ENCODE results near the gene FMNL1. TPM values are rescaled to one million over a fixed set of nuclear protein-coding genes. Genes with fewer than 3 reads are reported as not detected.

FMNL1 gene
- total RNA-seq, 1 experiment from 2014 or later: 20.0 TPM

DNA sequence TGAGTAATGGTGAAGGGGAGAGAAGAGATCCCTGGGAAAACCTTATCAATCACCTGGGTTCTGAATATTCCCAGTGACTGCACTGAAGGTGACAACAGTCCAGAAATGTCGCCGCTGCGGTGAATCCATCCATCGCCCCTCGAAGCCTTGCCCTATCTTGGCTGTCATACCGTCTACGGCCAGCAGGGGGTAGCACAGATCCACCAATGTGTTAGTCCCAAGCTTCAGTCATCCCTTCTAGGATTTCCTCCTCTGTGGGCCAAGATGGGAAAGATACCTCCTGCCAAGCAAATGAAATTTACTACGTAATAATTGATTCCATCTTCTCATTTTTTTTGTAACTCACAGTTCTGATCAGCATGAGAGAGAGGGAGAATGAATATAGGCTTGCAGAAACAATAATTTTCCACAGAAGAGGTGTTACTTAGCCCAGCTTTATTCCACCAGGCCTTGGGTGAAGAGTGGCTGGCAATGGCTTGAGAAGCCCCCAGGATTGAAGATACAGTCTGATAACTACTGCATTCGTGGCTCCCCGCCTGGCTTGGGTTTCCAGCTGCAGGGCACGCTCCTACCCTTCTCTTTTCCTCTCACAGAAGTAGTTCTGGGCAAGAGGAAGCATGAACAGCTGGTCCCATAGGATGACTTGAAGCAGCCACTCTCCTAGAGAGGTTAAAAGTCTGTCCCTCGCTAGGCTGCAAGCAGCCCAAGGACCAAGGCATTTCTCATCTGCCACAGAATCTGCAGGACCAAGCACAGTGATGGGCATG lies 2.6 kb upstream of the FMNL1 start:
- in situ Hi-C loops (cut with HindIII; ENCODE audit: low pct_unique_long_range_greater_than_20kb, low sequenced_read_pairs): no loop called here
- DNase-seq (ENCODE audit: low read depth, low spot score) (no peak), ATAC-seq (peak; percentile 81)
- CTCF ChIA-PET: interaction anchor here (0.7 to 1.8 kb wide), 5 partner anchors 9 to 83 kb away, joined by 3 to 14 read pairs (median 4); partner anchors contain the start of gene ACBD4
- Histone ChIP-seq H3K4me1 (ENCODE audit: control insufficient read depth, insufficient read depth, low read length) (peaks cover 10% of the 10 kb centered on the region), H3K36me3 (ENCODE audit: control insufficient read depth, insufficient read depth, low read length) (no peaks in the 10 kb centered on the region), H3K9me3 (ENCODE audit: control insufficient read depth, insufficient read depth, low read depth, low read length) (no peaks in the 10 kb centered on the region), H3K27me3 (ENCODE audit: control insufficient read depth, insufficient read depth, low read length) (no peaks in the 10 kb centered on the region), H3K27ac (ENCODE audit: low read length) (no peak overlapping the region), H3K4me3 (ENCODE audit: low read depth in 2 of 2, low read length in 2 of 2) (no peak overlapping the region)
- no TSS peak for BruUV-seq (replicated peaks)
- POLR2A ChIA-PET: interaction anchor here (0.5 to 0.7 kb wide), 2 partner anchors 71 to 138 kb away, joined by 6 to 12 read pairs; partner anchors contain the start of gene HEXIM1
- intact Hi-C loops (cut with micrococcal nuclease; ENCODE audit: unreplicated experiment): loop anchor here (1.0 kb wide), 1 partner anchor 16 kb away; no protein-coding TSS in a partner anchor
- TF ChIP-seq CTCF (IDR thresholded peaks at IDR 0.05) (peak; percentile 83), SIN3A (IDR thresholded peaks at IDR 0.05; ENCODE audit: borderline replicate concordance, insufficient read depth, low read depth, low read length) (no peak)

DNA sequence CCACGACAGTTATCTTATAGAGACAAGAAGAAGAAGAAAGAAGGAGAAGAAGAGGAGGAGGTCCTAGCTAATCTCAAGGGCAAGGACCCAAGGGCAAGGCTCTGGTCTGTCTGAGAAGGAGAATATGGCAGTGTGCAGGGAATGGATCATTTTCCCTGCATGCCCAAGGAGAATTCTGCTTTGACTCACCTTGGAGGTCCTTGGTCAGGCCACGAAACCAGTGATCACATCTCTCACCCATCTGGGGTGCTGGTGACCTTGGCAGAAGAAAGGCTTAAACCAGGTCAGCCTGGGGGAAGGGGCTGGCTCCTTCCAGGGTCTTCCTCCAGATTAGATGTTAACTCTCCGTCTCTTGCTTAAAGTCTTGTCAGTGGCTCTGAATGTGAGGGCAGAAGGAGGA lies 1.6 kb upstream of the FMNL1 start:
- no peak for TF ChIP-seq SIN3A (IDR thresholded peaks at IDR 0.05; ENCODE audit: borderline replicate concordance, insufficient read depth, low read depth, low read length)
- H3K4me1 ChIP-seq (ENCODE audit: control insufficient read depth, insufficient read depth, low read length): peaks cover 20% of the 10 kb centered on the region
- no peaks in the 10 kb centered on the region for H3K27me3 ChIP-seq (ENCODE audit: control insufficient read depth, insufficient read depth, low read length)
- H3K27ac ChIP-seq (ENCODE audit: low read length): no peak overlapping the region
- intact Hi-C loops (cut with micrococcal nuclease; ENCODE audit: unreplicated experiment): no loop called here
- POLR2A ChIA-PET: interaction anchor here (0.7 kb wide), 1 partner anchor 72 kb away, joined by 6 read pairs; the partner anchor contains the start of gene HEXIM1
- H3K4me3 ChIP-seq (ENCODE audit: low read depth in 2 of 2, low read length in 2 of 2): no peak overlapping the region
- no peak for DNase-seq (ENCODE audit: low read depth, low spot score)
- no peaks in the 10 kb centered on the region for H3K9me3 ChIP-seq (ENCODE audit: control insufficient read depth, insufficient read depth, low read depth, low read length)
- in situ Hi-C loops (cut with HindIII; ENCODE audit: low pct_unique_long_range_greater_than_20kb, low sequenced_read_pairs): no loop called here
- no TSS peak for BruUV-seq (replicated peaks)
- ATAC-seq: no peak
- CTCF ChIA-PET: interaction anchor here (0.7 to 1.8 kb wide), 4 partner anchors 8 to 28 kb away, joined by 3 to 14 read pairs (median 4); no protein-coding TSS in a partner anchor
- H3K36me3 ChIP-seq (ENCODE audit: control insufficient read depth, insufficient read depth, low read length): no peaks in the 10 kb centered on the region

GRCh38 chr17:45222014-45222288 lies 266 bp downstream of the FMNL1 start:
- DNase-seq (ENCODE audit: low read depth, low spot score): no peak
- H3K36me3 ChIP-seq (ENCODE audit: control insufficient read depth, insufficient read depth, low read length): no peaks in the 10 kb centered on the region
- no peaks in the 10 kb centered on the region for H3K27me3 ChIP-seq (ENCODE audit: control insufficient read depth, insufficient read depth, low read length)
- peaks cover 38% of the 10 kb centered on the region for H3K4me1 ChIP-seq (ENCODE audit: control insufficient read depth, insufficient read depth, low read length)
- peak overlapping the region; percentile 51 to 67; a peak in 3 of 4 replicates for H3K4me3 ChIP-seq (ENCODE audit: low read depth in 2 of 2, low read length in 2 of 2)
- TF ChIP-seq TCF7L2 (IDR thresholded peaks at IDR 0.05; ENCODE audit: low read depth, low read length) (no peak), SIN3A (IDR thresholded peaks at IDR 0.05; ENCODE audit: borderline replicate concordance, insufficient read depth, low read depth, low read length) (no peak), CTCF (IDR thresholded peaks at IDR 0.05) (no peak), POLR2AphosphoS5 (IDR thresholded peaks at IDR 0.05; ENCODE audit: low read depth, low read length) (no peak), REST (IDR thresholded peaks at IDR 0.05; ENCODE audit: insufficient read depth in 1 of 2, low read depth in 2 of 2, low read length in 1 of 2) (no peak)
- intact Hi-C loops (cut with micrococcal nuclease; ENCODE audit: unreplicated experiment): no loop called here
- no peak overlapping the region for H3K27ac ChIP-seq (ENCODE audit: low read length)
- BruUV-seq (replicated peaks): no TSS peak
- H3K9me3 ChIP-seq (ENCODE audit: control insufficient read depth, insufficient read depth, low read depth, low read length): no peaks in the 10 kb centered on the region
- no peak for ATAC-seq
- POLR2A ChIA-PET: no interaction called here
- in situ Hi-C loops (cut with HindIII; ENCODE audit: low pct_unique_long_range_greater_than_20kb, low sequenced_read_pairs): no loop called here
- CTCF ChIA-PET: no interaction called here
